A549 (cell line): ENCODE results near the gene ODF4.

ENCODE experiments used
- CTCF ChIP-seq: fragments of >200 bp; sonication (Bioruptor Twin); formaldehyde crosslinking; IDR thresholded peaks from 3 replicates; pipeline ENCODE4 v1.5.1; 2016
- ESRRA ChIP-seq: fragments of 150-350 bp; IDR thresholded peaks from 2 replicates; pipeline ENCODE4 v1.6.1; 2014; ENCODE audit warnings: mild to moderate bottlenecking, low read length, borderline replicate concordance
- GATA3 ChIP-seq: IDR thresholded peaks from 2 replicates; pipeline ENCODE4 v1.6.1; 2012; ENCODE audit warnings: borderline replicate concordance
- HDAC2 ChIP-seq: fragments of 200-600 bp; sonication (generic); IDR thresholded peaks from 2 replicates; pipeline ENCODE4 v1.6.1; 2016
- HEYL ChIP-seq: fragments of 250-450 bp; sonication (Bioruptor Pico); IDR thresholded peaks from 2 replicates; pipeline ENCODE4 v1.8.0; 2021; ENCODE audit warnings: mild to moderate bottlenecking, moderate library complexity
- HOXA7 ChIP-seq: fragments of 250-450 bp; sonication (Bioruptor Pico); IDR thresholded peaks from 2 replicates; pipeline ENCODE4 v1.5.0; 2020; ENCODE audit warnings: mild to moderate bottlenecking, moderate library complexity
- JUN ChIP-seq, 2 experiments: fragments of >200 bp; sonication (Bioruptor Twin); formaldehyde crosslinking; IDR thresholded peaks; 2 replicates in 1 of 2; 3 replicates in 1 of 2; pipeline ENCODE4 v1.6.1; 2016 to 2017
- MAX ChIP-seq: IDR thresholded peaks from 2 replicates; pipeline ENCODE4 v1.6.1; 2012
- MAZ ChIP-seq: fragments of 150-350 bp; IDR thresholded peaks from 2 replicates; pipeline ENCODE4 v1.6.1; 2014; ENCODE audit warnings: antibody characterized with exemption, low read depth, low read length, borderline replicate concordance
- MYC ChIP-seq: IDR thresholded peaks from 2 replicates; pipeline ENCODE4 v1.6.1; 2012; ENCODE audit warnings: mild to moderate bottlenecking, inconsistent platforms, low read length, improper control_type of control experiment, borderline replicate concordance
- POLR2A ChIP-seq: IDR thresholded peaks from 2 replicates; pipeline ENCODE4 v1.6.1; 2012; ENCODE audit warnings: mild to moderate bottlenecking, low read length
- POLR2AphosphoS2 ChIP-seq: conservative IDR thresholded peaks from 2 replicates; pipeline ENCODE4 v1.6.1; 2012; ENCODE audit warnings: low read length, improper control_type of control experiment, inconsistent platforms
- TF ChIP-seq, protein P1 (sequence below): fragments of 200-600 bp; sonication (generic); IDR thresholded peaks from 2 replicates; pipeline ENCODE4 v1.6.1; 2016; ENCODE audit warnings: antibody characterized with exemption, mild to moderate bottlenecking, moderate library complexity

GRCh38 chr17:8294814-8295316 lies 44.8 kb upstream of the ODF4 start:
- TF ChIP-seq CTCF, result no peak
- no peak for TF ChIP-seq HOXA7 (CRISPR knock-in tag)
- TF ChIP-seq MYC, result no peak
- no peak for TF ChIP-seq MAX
- TF ChIP-seq HDAC2, result no peak
- no peak for TF ChIP-seq POLR2AphosphoS2
- TF ChIP-seq MAZ, result no peak
- TF ChIP-seq ESRRA, result no peak
- no peak for TF ChIP-seq JUN (IDR thresholded peaks at IDR 0.05)
- TF ChIP-seq POLR2A, result no peak
- TF ChIP-seq, protein P1, sequence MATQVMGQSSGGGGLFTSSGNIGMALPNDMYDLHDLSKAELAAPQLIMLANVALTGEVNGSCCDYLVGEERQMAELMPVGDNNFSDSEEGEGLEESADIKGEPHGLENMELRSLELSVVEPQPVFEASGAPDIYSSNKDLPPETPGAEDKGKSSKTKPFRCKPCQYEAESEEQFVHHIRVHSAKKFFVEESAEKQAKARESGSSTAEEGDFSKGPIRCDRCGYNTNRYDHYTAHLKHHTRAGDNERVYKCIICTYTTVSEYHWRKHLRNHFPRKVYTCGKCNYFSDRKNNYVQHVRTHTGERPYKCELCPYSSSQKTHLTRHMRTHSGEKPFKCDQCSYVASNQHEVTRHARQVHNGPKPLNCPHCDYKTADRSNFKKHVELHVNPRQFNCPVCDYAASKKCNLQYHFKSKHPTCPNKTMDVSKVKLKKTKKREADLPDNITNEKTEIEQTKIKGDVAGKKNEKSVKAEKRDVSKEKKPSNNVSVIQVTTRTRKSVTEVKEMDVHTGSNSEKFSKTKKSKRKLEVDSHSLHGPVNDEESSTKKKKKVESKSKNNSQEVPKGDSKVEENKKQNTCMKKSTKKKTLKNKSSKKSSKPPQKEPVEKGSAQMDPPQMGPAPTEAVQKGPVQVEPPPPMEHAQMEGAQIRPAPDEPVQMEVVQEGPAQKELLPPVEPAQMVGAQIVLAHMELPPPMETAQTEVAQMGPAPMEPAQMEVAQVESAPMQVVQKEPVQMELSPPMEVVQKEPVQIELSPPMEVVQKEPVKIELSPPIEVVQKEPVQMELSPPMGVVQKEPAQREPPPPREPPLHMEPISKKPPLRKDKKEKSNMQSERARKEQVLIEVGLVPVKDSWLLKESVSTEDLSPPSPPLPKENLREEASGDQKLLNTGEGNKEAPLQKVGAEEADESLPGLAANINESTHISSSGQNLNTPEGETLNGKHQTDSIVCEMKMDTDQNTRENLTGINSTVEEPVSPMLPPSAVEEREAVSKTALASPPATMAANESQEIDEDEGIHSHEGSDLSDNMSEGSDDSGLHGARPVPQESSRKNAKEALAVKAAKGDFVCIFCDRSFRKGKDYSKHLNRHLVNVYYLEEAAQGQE, result no peak
- no peak for TF ChIP-seq GATA3
- no peak for TF ChIP-seq HEYL (CRISPR knock-in tag)
